Endothelial cell (in vitro differentiated cells): ENCODE results near the gene PRAC1. TPM values are rescaled to one million over a fixed set of nuclear protein-coding genes. Genes with fewer than 3 reads are reported as not detected.

Source experiments
- DNase-seq: peaks from one replicate; pipeline ENCODE4 v3.0.0; 2021; ENCODE audit warnings: low spot score
- H3K27ac Mint-ChIP-seq: one replicate; pipeline ENCODE4 v1.8.0; 2021; ENCODE audit warnings: mixed read lengths, inconsistent platforms; ENCODE audit not compliant: unreplicated experiment
- H3K27me3 Mint-ChIP-seq: one replicate; pipeline ENCODE4 v1.8.0; 2021; ENCODE audit warnings: mild to moderate bottlenecking, moderate library complexity, mixed read lengths, inconsistent platforms; ENCODE audit not compliant: unreplicated experiment
- H3K36me3 Mint-ChIP-seq: one replicate; pipeline ENCODE4 v1.8.0; 2021; ENCODE audit warnings: mild to moderate bottlenecking, low read depth, mixed read lengths, inconsistent platforms; ENCODE audit not compliant: unreplicated experiment
- H3K4me1 Mint-ChIP-seq: one replicate; pipeline ENCODE4 v1.8.0; 2021; ENCODE audit warnings: mild to moderate bottlenecking, mixed read lengths, inconsistent platforms; ENCODE audit not compliant: unreplicated experiment
- H3K4me3 Mint-ChIP-seq: one replicate; pipeline ENCODE4 v1.8.0; 2021; ENCODE audit warnings: mild to moderate bottlenecking, mixed read lengths, inconsistent platforms; ENCODE audit not compliant: unreplicated experiment
- H3K9me3 Mint-ChIP-seq: one replicate; pipeline ENCODE4 v1.8.0; 2021; ENCODE audit warnings: mixed read lengths, inconsistent platforms; ENCODE audit not compliant: unreplicated experiment
- total RNA-seq: library from RNA; stranded (reverse); fragmentation: NEBNext Ultra II Directional; extraction: Animal tissue kit (Norgen Biotek cat#: 25700); gene quantifications from one replicate; pipeline ENCODE4 v1.2.1, GENCODE V29; 2021; ENCODE audit not compliant: unreplicated experiment
- TF ChIP-seq, protein P1 (sequence below): fragments of 200-600 bp; sonication (generic); IDR thresholded peaks from one replicate; pipeline ENCODE4 v1.5.0; 2021; ENCODE audit warnings: antibody characterized with exemption; ENCODE audit not compliant: unreplicated experiment

PRAC1 gene
- total RNA-seq, 1 donor from 2014 or later = not detected

DNA sequence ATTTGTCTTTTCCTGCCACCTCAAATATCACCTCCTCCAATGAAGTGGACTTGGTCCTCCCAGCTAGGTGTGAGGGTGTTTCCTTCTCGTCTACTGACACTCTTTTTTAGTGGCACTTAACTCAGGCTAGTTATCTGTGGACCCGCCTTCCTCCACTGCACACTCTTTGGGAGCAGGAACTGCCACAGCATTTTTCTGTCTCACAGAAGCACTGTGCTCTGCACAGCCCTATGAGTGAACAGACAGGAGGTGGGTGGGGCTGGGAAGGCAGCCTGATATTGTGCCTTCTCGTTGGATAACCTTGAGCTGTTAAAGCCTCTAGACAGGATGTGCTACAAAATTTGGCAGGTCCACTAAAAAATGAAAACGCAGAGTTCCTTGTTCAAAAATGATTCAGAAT is 38.1 kb upstream of the PRAC1 start:
- H3K36me3 Mint-ChIP-seq = no peaks in the 10 kb centered on the region
- H3K27ac Mint-ChIP-seq = no peak overlapping the region
- DNase-seq = no peak
- peaks cover 6% of the 10 kb centered on the region for H3K4me1 Mint-ChIP-seq
- H3K9me3 Mint-ChIP-seq = no peaks in the 10 kb centered on the region
- H3K27me3 Mint-ChIP-seq = peaks cover 14% of the 10 kb centered on the region
- TF ChIP-seq, protein P1, sequence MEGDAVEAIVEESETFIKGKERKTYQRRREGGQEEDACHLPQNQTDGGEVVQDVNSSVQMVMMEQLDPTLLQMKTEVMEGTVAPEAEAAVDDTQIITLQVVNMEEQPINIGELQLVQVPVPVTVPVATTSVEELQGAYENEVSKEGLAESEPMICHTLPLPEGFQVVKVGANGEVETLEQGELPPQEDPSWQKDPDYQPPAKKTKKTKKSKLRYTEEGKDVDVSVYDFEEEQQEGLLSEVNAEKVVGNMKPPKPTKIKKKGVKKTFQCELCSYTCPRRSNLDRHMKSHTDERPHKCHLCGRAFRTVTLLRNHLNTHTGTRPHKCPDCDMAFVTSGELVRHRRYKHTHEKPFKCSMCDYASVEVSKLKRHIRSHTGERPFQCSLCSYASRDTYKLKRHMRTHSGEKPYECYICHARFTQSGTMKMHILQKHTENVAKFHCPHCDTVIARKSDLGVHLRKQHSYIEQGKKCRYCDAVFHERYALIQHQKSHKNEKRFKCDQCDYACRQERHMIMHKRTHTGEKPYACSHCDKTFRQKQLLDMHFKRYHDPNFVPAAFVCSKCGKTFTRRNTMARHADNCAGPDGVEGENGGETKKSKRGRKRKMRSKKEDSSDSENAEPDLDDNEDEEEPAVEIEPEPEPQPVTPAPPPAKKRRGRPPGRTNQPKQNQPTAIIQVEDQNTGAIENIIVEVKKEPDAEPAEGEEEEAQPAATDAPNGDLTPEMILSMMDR = no peak
- no peak overlapping the region for H3K4me3 Mint-ChIP-seq

DNA sequence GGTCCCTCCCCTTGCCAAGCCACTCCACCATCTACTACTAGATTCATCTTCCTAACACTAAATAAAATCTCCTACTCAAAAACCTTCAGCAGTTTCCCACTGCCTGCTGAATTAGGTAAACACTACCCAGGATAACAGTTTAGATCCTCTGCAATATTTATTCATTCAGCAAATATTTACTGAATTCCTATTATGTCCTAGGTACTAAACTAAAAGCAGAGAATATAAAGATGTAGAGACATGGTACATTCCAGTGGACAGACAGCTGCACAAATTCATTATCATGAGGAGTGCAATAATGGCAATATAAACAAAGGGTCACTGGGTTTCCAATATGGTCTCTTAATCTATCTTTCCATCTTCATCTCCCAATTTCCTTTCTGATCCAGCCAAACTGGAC is 37.0 kb upstream of the PRAC1 start:
- no peak for DNase-seq
- Mint-ChIP-seq H3K9me3 (no peaks in the 10 kb centered on the region), H3K4me1 (peaks cover 11% of the 10 kb centered on the region), H3K4me3 (no peak overlapping the region), H3K36me3 (no peaks in the 10 kb centered on the region), H3K27me3 (peaks cover 16% of the 10 kb centered on the region), H3K27ac (no peak overlapping the region)
- TF ChIP-seq, protein P1 = no peak

DNA sequence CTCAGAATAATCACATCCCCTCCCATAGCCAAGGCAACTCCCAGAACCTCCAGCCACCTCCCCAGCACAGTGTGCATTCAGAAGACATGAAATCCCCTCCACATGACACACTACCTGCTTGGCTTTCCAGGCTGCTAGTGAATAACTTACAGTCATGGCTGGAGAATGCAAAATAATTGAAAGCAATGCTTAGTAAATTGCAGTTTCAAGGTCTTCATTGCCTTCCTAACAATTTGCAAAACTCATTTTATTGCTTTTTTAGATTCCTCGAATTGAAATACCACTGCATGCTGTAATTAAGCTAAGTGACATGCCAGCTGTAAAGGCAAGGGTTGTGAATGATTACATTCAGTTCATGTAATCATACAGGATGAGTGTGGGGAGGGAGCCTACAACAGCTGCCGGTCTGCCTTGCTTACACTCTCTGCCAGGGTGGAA is 35.2 kb upstream of the PRAC1 start:
- no peak overlapping the region for H3K27ac Mint-ChIP-seq
- no peaks in the 10 kb centered on the region for H3K9me3 Mint-ChIP-seq
- H3K4me1 Mint-ChIP-seq = peaks cover 25% of the 10 kb centered on the region
- no peaks in the 10 kb centered on the region for H3K36me3 Mint-ChIP-seq
- no peak overlapping the region for H3K4me3 Mint-ChIP-seq
- DNase-seq = no peak
- H3K27me3 Mint-ChIP-seq = peaks cover 30% of the 10 kb centered on the region
- TF ChIP-seq, protein P1 = no peak

DNA sequence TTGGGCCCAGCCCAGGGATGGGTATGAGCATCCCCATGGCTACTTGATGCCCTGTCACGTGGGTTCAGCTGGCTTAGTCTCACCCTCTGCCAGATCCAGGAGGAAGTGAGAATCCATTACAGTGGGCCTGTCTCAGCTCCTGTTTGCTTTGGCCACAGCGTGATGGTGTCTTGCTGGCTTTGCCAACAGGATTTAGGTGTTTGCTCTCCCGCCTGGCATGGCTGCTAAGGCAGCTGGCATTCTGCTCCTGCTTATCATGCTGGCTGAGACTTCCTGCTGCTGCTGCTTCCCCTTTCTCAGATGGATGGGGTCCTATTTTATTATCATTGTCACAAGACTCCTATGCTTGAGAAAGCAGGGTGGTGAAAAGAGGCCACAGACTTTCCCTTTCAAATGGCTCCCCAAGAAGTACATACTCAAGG is 34.5 kb upstream of the PRAC1 start:
- Mint-ChIP-seq H3K27me3 (peaks cover 36% of the 10 kb centered on the region), H3K27ac (no peak overlapping the region), H3K9me3 (no peaks in the 10 kb centered on the region), H3K4me1 (peaks cover 25% of the 10 kb centered on the region), H3K4me3 (no peak overlapping the region), H3K36me3 (no peaks in the 10 kb centered on the region)
- TF ChIP-seq, protein P1 = no peak
- DNase-seq = no peak

DNA sequence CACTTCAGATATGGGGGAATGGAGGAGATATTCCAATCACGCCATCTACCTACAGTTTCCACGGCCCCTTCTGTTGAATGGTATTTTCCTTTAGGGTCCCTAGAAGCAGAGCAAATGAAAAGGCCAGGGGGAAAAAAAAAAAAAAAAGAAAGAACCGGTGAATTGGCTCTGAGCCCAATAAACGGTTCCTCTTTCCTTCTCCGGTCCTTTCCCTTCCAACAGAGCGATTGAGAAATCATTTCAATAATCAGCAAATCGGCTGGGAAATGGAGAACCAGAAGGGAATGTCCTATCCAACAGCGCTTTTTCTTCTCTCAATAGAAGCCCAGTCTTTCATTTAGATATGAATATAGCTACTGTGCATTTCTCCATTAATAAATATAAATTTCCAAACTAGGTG is 33.0 kb upstream of the PRAC1 start:
- no peak for DNase-seq
- Mint-ChIP-seq H3K9me3 (no peaks in the 10 kb centered on the region), H3K36me3 (no peaks in the 10 kb centered on the region), H3K27me3 (peaks cover 43% of the 10 kb centered on the region), H3K4me1 (peaks cover 26% of the 10 kb centered on the region), H3K4me3 (no peak overlapping the region), H3K27ac (no peak overlapping the region)
- TF ChIP-seq, protein P1 = no peak
